LNCaP clone FGC (cell line): ENCODE measurements around the gene BBIP1.

Experiments
- DNase-seq: peaks from one replicate; pipeline ENCODE4 v3.0.0-alpha.2; 2011; ENCODE audit warnings: low read depth
- H3K4me3 ChIP-seq: 2 replicates; pipeline ENCODE4 v1.5.1; 2011; ENCODE audit warnings: mild to moderate bottlenecking, low read depth, low read length, control low read depth
- CTCF ChIP-seq: IDR thresholded peaks from 2 replicates; pipeline ENCODE4 v1.5.1; 2012; ENCODE audit warnings: mild to moderate bottlenecking; ENCODE audit not compliant: control insufficient read depth, insufficient read depth; ENCODE audit errors: extremely low read depth

The BBIP1 gene

GRCh38 chr10:110862961-110863360, 56.0 kb downstream of the BBIP1 start:
- DNase-seq, result no peak

GRCh38 chr10:110861930-110862649, 56.9 kb downstream of the BBIP1 start:
- no peak for DNase-seq
- no peak for TF ChIP-seq CTCF

More at GRCh38 chr10:110862961-110863360, 56.0 kb downstream of the BBIP1 start:
- no peak for TF ChIP-seq CTCF
- no peak overlapping the region for H3K4me3 ChIP-seq

GRCh38 chr10:110861476-110861875, 57.5 kb downstream of the BBIP1 start:
- DNase-seq, result no peak
- no peak for TF ChIP-seq CTCF
- no peak overlapping the region for H3K4me3 ChIP-seq

More at GRCh38 chr10:110861930-110862649, 56.9 kb downstream of the BBIP1 start:
- H3K4me3 ChIP-seq, result no peak overlapping the region

- DNase-seq, result no peak
- H3K4me3 ChIP-seq, result no peak overlapping the region
- TF ChIP-seq CTCF, result no peak
These were observed 58.3 kb downstream of the BBIP1 start for GRCh38 chr10:110860576-110861241.

- no peak for DNase-seq
- TF ChIP-seq CTCF, result no peak
- H3K4me3 ChIP-seq, result no peak overlapping the region
These were observed 59.0 kb downstream of the BBIP1 start for GRCh38 chr10:110859973-110860376.

- DNase-seq, result no peak
These were observed 59.6 kb downstream of the BBIP1 start for GRCh38 chr10:110859206-110859972.

More at GRCh38 chr10:110859206-110859972, 59.6 kb downstream of the BBIP1 start:
- TF ChIP-seq CTCF, result no peak
- no peak overlapping the region for H3K4me3 ChIP-seq
